Neuronal stem cell (in vitro differentiated cells): ENCODE data around the gene TMEM187.
A peak's percentile ranks its signal among the peaks of the same experiment; 100 is the strongest.

Experiments used
- DNase-seq: peaks from one replicate; pipeline ENCODE4 v3.0.0-alpha.2; 2013; ENCODE audit warnings: low spot score
- H2AFZ ChIP-seq: one replicate; pipeline ENCODE4 v1.6.1; 2013; ENCODE audit warnings: mild to moderate bottlenecking, low read length, inconsistent platforms
- H2AK5ac ChIP-seq: 2 replicates; pipeline ENCODE4 v1.6.1; 2013; ENCODE audit warnings: low read depth, mild to moderate bottlenecking, inconsistent platforms, low read length, moderate library complexity, mixed read lengths
- H2BK120ac ChIP-seq: 2 replicates; pipeline ENCODE4 v1.6.1; 2013; ENCODE audit warnings: low read depth, mild to moderate bottlenecking, inconsistent platforms, low read length, moderate library complexity, mixed read lengths
- H2BK12ac ChIP-seq: one replicate; pipeline ENCODE4 v1.6.1; 2013; ENCODE audit warnings: low read length, inconsistent platforms
- H2BK15ac ChIP-seq: 2 replicates; pipeline ENCODE4 v1.6.1; 2013; ENCODE audit warnings: mild to moderate bottlenecking, low read length, inconsistent platforms, mixed read lengths
- H2BK5ac ChIP-seq: one replicate; pipeline ENCODE4 v1.6.1; 2013; ENCODE audit warnings: inconsistent platforms, mild to moderate bottlenecking, low read length, moderate library complexity
- H3K14ac ChIP-seq: one replicate; pipeline ENCODE4 v1.6.1; 2013; ENCODE audit warnings: low read length, inconsistent platforms
- H3K18ac ChIP-seq: 2 replicates; pipeline ENCODE4 v1.6.1; 2013; ENCODE audit warnings: low read length, inconsistent platforms
- H3K23ac ChIP-seq: 2 replicates; pipeline ENCODE4 v1.6.1; 2013; ENCODE audit warnings: low read depth, mild to moderate bottlenecking, mixed read lengths, low read length, inconsistent platforms; ENCODE audit not compliant: poor library complexity
- H3K27ac ChIP-seq: replicated peaks from 3 replicates; pipeline ENCODE4 v1.5.1; 2013; ENCODE audit warnings: low read length, inconsistent platforms
- H3K27me3 ChIP-seq, 3 experiments: 2 replicates each; pipeline ENCODE4 v1.6.1; 2013; ENCODE audit warnings: low read length in 3 of 3, mild to moderate bottlenecking in 2 of 3, inconsistent platforms in 1 of 3, low read depth in 1 of 3, mixed read lengths in 1 of 3, moderate library complexity in 1 of 3; ENCODE audit not compliant: control insufficient read depth in 3 of 3, insufficient read depth in 3 of 3
- H3K36me3 ChIP-seq, 2 donors: replicated peaks in 1 of 2; 2 replicates each; pipeline ENCODE4 v1.6.1; 2013; ENCODE audit warnings: low read length in 2 of 2; ENCODE audit not compliant: control insufficient read depth in 2 of 2, insufficient read depth in 2 of 2
- H3K4ac ChIP-seq: 2 replicates; pipeline ENCODE4 v1.6.1; 2013; ENCODE audit warnings: inconsistent platforms, mild to moderate bottlenecking, low read length, moderate library complexity
- H3K4me1 ChIP-seq, 2 donors: 1 replicate in 1 of 2; 2 replicates in 1 of 2; pipeline ENCODE4 v1.6.1; 2013; ENCODE audit warnings: low read length in 2 of 2, low read depth in 1 of 2; ENCODE audit not compliant: control insufficient read depth in 2 of 2, insufficient read depth in 1 of 2
- H3K4me2 ChIP-seq: one replicate; pipeline ENCODE4 v1.6.1; 2013; ENCODE audit warnings: mild to moderate bottlenecking, low read length, inconsistent platforms; ENCODE audit not compliant: insufficient read depth, poor library complexity, severe bottlenecking
- H3K4me3 ChIP-seq, 2 donors: 2 replicates each; pipeline ENCODE4 v1.5.1; 2013; ENCODE audit warnings: low read length in 2 of 2, mild to moderate bottlenecking in 2 of 2, inconsistent platforms in 1 of 2, moderate library complexity in 1 of 2
- H3K79me1 ChIP-seq: one replicate; pipeline ENCODE4 v1.6.1; 2013; ENCODE audit warnings: low read depth, mild to moderate bottlenecking, inconsistent platforms, low read length, moderate library complexity
- H3K9ac ChIP-seq: one replicate; pipeline ENCODE4 v1.6.1; 2013; ENCODE audit warnings: mild to moderate bottlenecking, low read depth, low read length, inconsistent platforms; ENCODE audit not compliant: poor library complexity
- H3K9me3 ChIP-seq, 2 donors: replicated peaks in 1 of 2; 2 replicates each; pipeline versions ENCODE3 to v1.6.1; 2013; ENCODE audit warnings: low read length in 2 of 2, mild to moderate bottlenecking in 2 of 2, inconsistent platforms in 1 of 2, low read depth in 1 of 2, mixed read lengths in 1 of 2, moderate library complexity in 1 of 2; ENCODE audit not compliant: control insufficient read depth in 2 of 2, insufficient read depth in 1 of 2
- H4K8ac ChIP-seq: one replicate; pipeline ENCODE4 v1.6.1; 2013; ENCODE audit warnings: low read depth, mild to moderate bottlenecking, inconsistent platforms, low read length, moderate library complexity
- H4K91ac ChIP-seq: one replicate; pipeline ENCODE4 v1.6.1; 2013; ENCODE audit warnings: low read length, low read depth, mild to moderate bottlenecking, inconsistent platforms; ENCODE audit not compliant: poor library complexity
- WGBS, 2 donors: extraction: QIAGEN DNeasy Blood & Tissue Kit; methylation state at CpG; one replicate each; pipeline ENCODE4 v1.1.7; 2013; ENCODE audit warnings: missing lambda C conversion rate in 2 of 2, mixed read lengths in 1 of 2; ENCODE audit not compliant: insufficient read length in 2 of 2, insufficient replicate concordance in 1 of 2; ENCODE audit errors: extremely low coverage in 2 of 2; 5-methylcytosine and 5-hydroxymethylcytosine counted together

TMEM187 gene

DNA sequence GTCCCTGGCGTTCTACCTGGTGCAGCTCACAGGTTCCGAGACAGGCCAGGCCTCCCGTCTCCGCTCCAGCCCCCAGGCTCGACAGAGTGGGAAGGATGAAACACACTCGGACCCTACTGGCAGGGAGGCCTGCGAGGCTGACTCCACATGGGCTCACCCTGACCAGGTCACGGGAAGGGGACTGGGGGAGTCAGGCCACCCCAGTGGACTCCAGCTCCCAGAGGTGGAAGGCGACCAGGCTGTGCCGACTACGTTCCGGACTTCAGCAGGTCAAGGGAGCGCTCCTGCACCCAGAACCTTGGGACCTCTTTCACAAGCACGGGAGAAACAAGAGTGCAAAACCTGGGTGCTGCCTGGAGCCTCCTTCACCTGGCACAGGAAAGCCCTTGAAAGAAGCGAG is 51.7 kb downstream of the TMEM187 start:
- Histone ChIP-seq H3K27me3 (peaks cover 0 to 67% (median 0%) of the 10 kb centered on the region in 3 experiments), H4K91ac (no peak overlapping the region), H2BK12ac (no peak overlapping the region), H3K14ac (no peak overlapping the region), H3K4me3 (no peak overlapping the region), H3K23ac (no peak overlapping the region), H2AK5ac (no peak overlapping the region), H3K36me3 (peaks cover 3 to 34% of the 10 kb centered on the region in 2 donors), H3K27ac (no peak overlapping the region), H2BK15ac (no peak overlapping the region), H3K9ac (no peak overlapping the region), H3K4me1 (peaks cover 7 to 16% of the 10 kb centered on the region in 2 donors), H3K4ac (no peak overlapping the region), H3K9me3 (no peaks in the 10 kb centered on the region), H3K79me1 (peaks cover 4% of the 10 kb centered on the region), H3K4me2 (no peak overlapping the region), H3K18ac (no peak overlapping the region), H2BK5ac (no peak overlapping the region), H2BK120ac (no peak overlapping the region), H4K8ac (no peak overlapping the region), H2AFZ (no peak overlapping the region)
- WGBS, 2 donors: no CpG with 5 or more reads among the region's 15 CpGs
- DNase-seq: no peak

DNA sequence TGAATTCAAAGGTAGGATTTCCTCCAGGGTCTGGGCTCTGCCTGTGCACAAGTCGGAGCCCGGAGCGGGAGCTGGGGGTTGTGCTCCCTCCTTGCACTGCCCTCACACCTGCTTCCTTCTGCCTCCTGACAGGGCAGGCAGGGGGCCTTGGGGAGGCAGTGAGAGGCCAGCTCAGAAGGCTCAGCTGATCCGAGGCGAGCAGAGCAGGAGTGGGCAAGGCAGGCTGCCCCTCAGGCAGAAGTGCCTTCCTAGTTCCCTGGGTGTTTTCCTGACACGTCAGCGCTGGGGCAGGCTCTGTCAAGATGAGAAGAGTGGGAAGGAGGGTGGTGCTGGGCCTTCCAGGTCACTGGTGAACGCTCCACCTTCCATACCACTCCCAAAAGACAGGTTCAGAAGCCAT is 52.7 kb downstream of the TMEM187 start:
- Histone ChIP-seq H2BK120ac (no peak overlapping the region), H3K9me3 (no peaks in the 10 kb centered on the region), H2BK15ac (no peak overlapping the region), H4K8ac (no peak overlapping the region), H3K4me3 (no peak overlapping the region), H2BK12ac (no peak overlapping the region), H2BK5ac (no peak overlapping the region), H3K23ac (no peak overlapping the region), H3K4me2 (no peak overlapping the region), H3K9ac (peak overlapping the region; percentile 44), H3K27me3 (peaks cover 0 to 69% (median 0%) of the 10 kb centered on the region in 3 experiments), H3K4ac (no peak overlapping the region), H3K18ac (no peak overlapping the region), H4K91ac (no peak overlapping the region), H3K79me1 (peaks cover 3% of the 10 kb centered on the region), H2AK5ac (no peak overlapping the region), H3K36me3 (peaks cover 6 to 44% of the 10 kb centered on the region in 2 donors), H3K27ac (no peak overlapping the region), H3K14ac (no peak overlapping the region), H2AFZ (no peak overlapping the region), H3K4me1 (peaks cover 7 to 14% of the 10 kb centered on the region in 2 donors)
- no CpG with 5 or more reads among the region's 8 CpGs for WGBS, 2 donors
- no peak for DNase-seq

DNA sequence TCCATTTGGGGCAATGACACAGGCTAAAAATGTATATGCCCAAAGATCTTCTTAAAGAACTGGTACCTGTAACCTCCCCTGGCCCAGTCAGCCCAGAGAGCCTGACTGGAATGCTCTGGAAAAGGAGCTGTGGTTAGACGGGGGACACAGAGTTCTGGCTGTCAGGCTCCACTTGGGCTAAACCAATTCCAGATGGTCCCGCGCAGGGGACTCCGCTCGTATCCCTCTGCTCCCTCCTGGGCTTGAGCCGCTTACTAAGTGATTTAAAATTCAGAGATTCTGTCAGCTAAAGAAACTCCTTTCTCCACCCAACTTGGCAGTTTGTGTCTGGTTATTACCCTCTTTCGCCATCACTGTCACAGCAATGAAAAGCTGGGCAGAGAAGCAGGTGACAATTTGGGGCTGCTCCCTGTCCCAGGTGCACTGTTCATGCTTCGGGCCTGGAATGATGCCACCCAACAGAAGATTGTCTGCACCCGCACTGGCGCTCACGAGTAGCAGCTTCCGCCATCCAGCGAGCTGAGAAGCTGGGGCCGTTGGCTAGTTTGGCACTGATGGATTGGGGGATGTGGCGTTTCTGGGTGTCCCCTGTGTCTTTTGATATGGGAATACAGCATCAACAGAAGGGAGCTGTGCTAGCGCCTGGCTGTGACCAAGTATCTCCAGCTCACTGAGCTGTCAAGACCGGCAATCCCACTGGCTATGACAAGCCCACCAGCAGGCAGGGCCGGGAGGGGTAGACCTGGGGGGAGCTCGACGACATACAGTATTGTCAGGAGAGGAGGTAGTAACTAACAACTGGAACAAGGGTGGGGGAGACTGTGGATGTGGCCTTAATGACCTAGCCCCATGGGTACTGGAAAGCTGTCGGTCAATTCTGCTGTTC is 53.8 kb downstream of the TMEM187 start:
- Histone ChIP-seq H3K23ac (no peak overlapping the region), H3K27me3 (peaks cover 0 to 70% (median 0%) of the 10 kb centered on the region in 3 experiments), H2BK5ac (no peak overlapping the region), H4K8ac (no peak overlapping the region), H3K9me3 (no peaks in the 10 kb centered on the region), H3K14ac (no peak overlapping the region), H2BK15ac (no peak overlapping the region), H2AK5ac (no peak overlapping the region), H3K79me1 (peaks cover 3% of the 10 kb centered on the region), H3K4ac (no peak overlapping the region), H2AFZ (no peak overlapping the region), H2BK120ac (no peak overlapping the region), H3K18ac (no peak overlapping the region), H3K36me3 (peaks cover 8 to 54% of the 10 kb centered on the region in 2 donors), H3K4me3 (no peak overlapping the region), H3K9ac (no peak overlapping the region), H3K27ac (no peak overlapping the region), H3K4me1 (peaks cover 3 to 7% of the 10 kb centered on the region in 2 donors), H4K91ac (no peak overlapping the region), H3K4me2 (no peak overlapping the region), H2BK12ac (no peak overlapping the region)
- no peak for DNase-seq
- no CpG with 5 or more reads among the region's 21 CpGs for WGBS, 2 donors

GRCh38 chrX:154027022-154027402 is 54.5 kb downstream of the TMEM187 start:
- Histone ChIP-seq H4K8ac (no peak overlapping the region), H3K9me3 (no peaks in the 10 kb centered on the region), H2BK5ac (no peak overlapping the region), H3K36me3 (peaks cover 11 to 60% of the 10 kb centered on the region in 2 donors), H3K4me1 (peaks cover 3 to 7% of the 10 kb centered on the region in 2 donors), H3K18ac (no peak overlapping the region), H2BK120ac (no peak overlapping the region), H3K4me3 (no peak overlapping the region), H2AK5ac (no peak overlapping the region), H3K4ac (no peak overlapping the region), H2BK15ac (no peak overlapping the region), H4K91ac (no peak overlapping the region), H3K9ac (no peak overlapping the region), H3K23ac (no peak overlapping the region), H3K79me1 (peaks cover 3% of the 10 kb centered on the region), H2BK12ac (no peak overlapping the region), H3K27ac (no peak overlapping the region), H3K27me3 (peaks cover 0 to 72% (median 0%) of the 10 kb centered on the region in 3 experiments), H2AFZ (no peak overlapping the region), H3K14ac (no peak overlapping the region), H3K4me2 (no peak overlapping the region)
- no CpG with 5 or more reads among the region's 6 CpGs for WGBS, 2 donors
- DNase-seq: no peak
